ENCODE data around the gene P2RY6.
"Not testable (repeated sequence)": the region's sequence is repeated elsewhere in the genome, so short reads cannot be mapped to it uniquely, and the experiment has no call there.

The P2RY6 gene

GRCh38 chr11:73271936-73272679 lies at the start of gene P2RY6:
TSS of gene P2RY6 (plus strand) at chr11:73272338. CDS start at chr11:73296519, 24,181 bp downstream.
- DNase-seq: no peak

- DNase-seq: no peak
These were observed 48.0 kb upstream of the P2RY6 start for GRCh38 chr11:73223998-73224730.

GRCh38 chr11:73225001-73225686 lies 47.0 kb upstream of the P2RY6 start:
- no peak for DNase-seq

- DNase-seq: no peak
These were observed 46.3 kb upstream of the P2RY6 start for GRCh38 chr11:73225851-73226250.

GRCh38 chr11:73226297-73227006 lies 45.7 kb upstream of the P2RY6 start:
- DNase-seq: no peak

- no peak for DNase-seq
These were observed 44.4 kb upstream of the P2RY6 start for GRCh38 chr11:73227571-73228211.

GRCh38 chr11:73228268-73229134 lies 43.6 kb upstream of the P2RY6 start:
- DNase-seq: no peak

GRCh38 chr11:73229321-73229895 lies 42.7 kb upstream of the P2RY6 start:
- no peak for DNase-seq

GRCh38 chr11:73229896-73230875 lies 42.0 kb upstream of the P2RY6 start:
- DNase-seq: no peak

GRCh38 chr11:73230931-73231330 lies 41.2 kb upstream of the P2RY6 start:
- DNase-seq: no peak

GRCh38 chr11:73232487-73232886 lies 39.7 kb upstream of the P2RY6 start:
- not testable (repeated sequence) for DNase-seq

GRCh38 chr11:73233211-73233610 lies 38.9 kb upstream of the P2RY6 start:
- DNase-seq: no peak

GRCh38 chr11:73233692-73234470 lies 38.3 kb upstream of the P2RY6 start:
- no peak for DNase-seq

GRCh38 chr11:73234471-73235181 lies 37.5 kb upstream of the P2RY6 start:
- DNase-seq: no peak

- no peak for DNase-seq
These were observed 36.8 kb upstream of the P2RY6 start for GRCh38 chr11:73235236-73235786.

- DNase-seq: no peak
These were observed 35.9 kb upstream of the P2RY6 start for GRCh38 chr11:73236205-73236765.

- DNase-seq: no peak
These were observed 35.3 kb upstream of the P2RY6 start for GRCh38 chr11:73236854-73237253.

All from stimulated activated CD4-positive, alpha-beta T cell treated with anti-CD3 and anti-CD28 coated beads, Interleukin-12 subunit alpha, Interleukin-12 subunit beta, amount 100 ng/mL, for 4 hours (primary cell).